Stimulated activated CD4-positive, alpha-beta T cell treated with anti-CD3 and anti-CD28 coated beads, TNF-alpha, amount 100 ng/mL, for 1 hour (primary cell): Measurements from ENCODE around the gene TAT.
"Not testable (repeated sequence)": the region's sequence is repeated elsewhere in the genome, so short reads cannot be mapped to it uniquely, and the experiment has no call there.

Experiments
- DNase-seq, 3 donors: peaks; one replicate each; pipeline ENCODE4 v3.0.0-alpha.2; 2020; ENCODE audit warnings: low read depth in 3 of 3, low spot score in 1 of 3

The TAT gene

GRCh38 chr16:71585318-71585703, 8.4 kb upstream of the TAT start:
- no peak for DNase-seq

- DNase-seq: no peak
Measured at GRCh38 chr16:71584543-71585317, 7.8 kb upstream of the TAT start.

- DNase-seq: not testable (repeated sequence)
Measured at GRCh38 chr16:71582553-71582848, 5.6 kb upstream of the TAT start.

GRCh38 chr16:71574702-71575101, 2.2 kb downstream of the TAT start:
- no peak for DNase-seq

- no peak for DNase-seq
Measured at GRCh38 chr16:71573387-71574094, 3.4 kb downstream of the TAT start.

GRCh38 chr16:71572497-71573116, 4.3 kb downstream of the TAT start:
- no peak for DNase-seq

- no peak for DNase-seq
Measured at GRCh38 chr16:71570144-71570543, 6.7 kb downstream of the TAT start.

GRCh38 chr16:71569621-71570020, 7.3 kb downstream of the TAT start:
- no peak for DNase-seq

GRCh38 chr16:71568551-71568950, 8.3 kb downstream of the TAT start:
- no peak for DNase-seq

GRCh38 chr16:71567931-71568330, 9.0 kb downstream of the TAT start:
- no peak for DNase-seq

GRCh38 chr16:71565812-71566700, 10.8 kb downstream of the TAT start:
- no peak for DNase-seq

GRCh38 chr16:71564335-71564967, 12.4 kb downstream of the TAT start:
- DNase-seq: no peak

- DNase-seq: no peak
Measured at GRCh38 chr16:71562552-71562951, 14.3 kb downstream of the TAT start.

GRCh38 chr16:71561886-71562285, 15.0 kb downstream of the TAT start:
- not testable (repeated sequence) for DNase-seq

GRCh38 chr16:71559855-71560254, 17.0 kb downstream of the TAT start:
- no peak for DNase-seq

GRCh38 chr16:71557954-71558582, 18.8 kb downstream of the TAT start:
- no peak for DNase-seq

- DNase-seq: no peak
Measured at GRCh38 chr16:71557299-71557698, 19.6 kb downstream of the TAT start.

- DNase-seq: no peak
Measured at GRCh38 chr16:71555230-71555891, 21.5 kb downstream of the TAT start.

- no peak for DNase-seq
Measured at GRCh38 chr16:71552698-71553503, 24.0 kb downstream of the TAT start.
